MM.1S (cell line): Measurements from ENCODE around the gene LEO1.

ENCODE experiments used
- DNase-seq: peaks from one replicate; pipeline ENCODE4 v3.0.0-alpha.2; 2015
- H2AFZ ChIP-seq: fragments of 300-600 bp; sonication (generic); 2 replicates; pipeline ENCODE4 v1.6.0; 2016; ENCODE audit warnings: antibody characterized with exemption, low read length
- H3F3A ChIP-seq: fragments of 300-600 bp; sonication (generic); 2 replicates; pipeline ENCODE4 v1.6.1; 2016; ENCODE audit warnings: mild to moderate bottlenecking, antibody characterized with exemption, low read length, moderate library complexity, mixed read lengths; ENCODE audit not compliant: insufficient read depth
- H3K27ac ChIP-seq: fragments of 300-600 bp; sonication (generic); 2 replicates; pipeline ENCODE4 v1.5.1; 2016; ENCODE audit warnings: mild to moderate bottlenecking, low read length
- H3K27me3 ChIP-seq: fragments of 300-600 bp; sonication (generic); replicated peaks from 2 replicates; pipeline ENCODE4 v1.6.0; 2016; ENCODE audit warnings: low read length; ENCODE audit not compliant: insufficient read depth
- H3K36me3 ChIP-seq: fragments of 300-600 bp; sonication (generic); replicated peaks from 2 replicates; pipeline ENCODE4 v1.6.1; 2016; ENCODE audit warnings: mild to moderate bottlenecking, low read length, mixed read lengths; ENCODE audit not compliant: insufficient read depth
- H3K4me1 ChIP-seq: fragments of 300-600 bp; sonication (generic); 2 replicates; pipeline ENCODE4 v1.6.1; 2016; ENCODE audit warnings: low read length, mixed read lengths
- H3K4me2 ChIP-seq: fragments of 300-600 bp; sonication (generic); 2 replicates; pipeline ENCODE4 v1.6.0; 2016; ENCODE audit warnings: low read depth, low read length
- H3K4me3 ChIP-seq: fragments of 300-600 bp; sonication (generic); 2 replicates; pipeline ENCODE4 v1.5.1; 2016; ENCODE audit warnings: low read length, mixed read lengths
- H3K79me2 ChIP-seq: fragments of 300-600 bp; sonication (generic); 2 replicates; pipeline ENCODE4 v1.6.1; 2016; ENCODE audit warnings: mixed run types, low read length, mixed read lengths
- H3K9ac ChIP-seq: fragments of 300-600 bp; sonication (generic); 2 replicates; pipeline ENCODE4 v1.6.1; 2016; ENCODE audit warnings: low read length, mixed read lengths
- H3K9me2 ChIP-seq: fragments of 300-600 bp; sonication (generic); replicated peaks from 2 replicates; pipeline ENCODE4 v1.6.1; 2016; ENCODE audit warnings: mild to moderate bottlenecking, low read length, mixed read lengths; ENCODE audit not compliant: insufficient read depth
- H3K9me3 ChIP-seq: fragments of 300-600 bp; sonication (generic); replicated peaks from 2 replicates; pipeline ENCODE4 v1.6.1; 2016; ENCODE audit warnings: mild to moderate bottlenecking, low read length, mixed read lengths; ENCODE audit not compliant: insufficient read depth
- H4K20me1 ChIP-seq: fragments of 300-600 bp; sonication (generic); 2 replicates; pipeline ENCODE4 v1.6.1; 2016; ENCODE audit warnings: mild to moderate bottlenecking, low read length, moderate library complexity, mixed read lengths; ENCODE audit not compliant: insufficient read depth
- EZH2 ChIP-seq: fragments of 300-600 bp; sonication (generic); optimal IDR thresholded peaks from 2 replicates; pipeline ENCODE3; 2017; ENCODE audit warnings: low read depth, mild to moderate bottlenecking, antibody characterized with exemption, low read length, mixed read lengths
- EZH2phosphoT487 ChIP-seq: fragments of 300-600 bp; sonication (generic); IDR thresholded peaks from 2 replicates; pipeline ENCODE4 v1.6.1; 2018; ENCODE audit warnings: antibody characterized with exemption, low read length
- TF ChIP-seq, protein P1 (sequence below): fragments of 300-600 bp; sonication (generic); IDR thresholded peaks from 2 replicates; pipeline ENCODE4 v1.5.1; 2016; ENCODE audit warnings: antibody characterized with exemption, low read length, mixed read lengths

The LEO1 gene

DNA sequence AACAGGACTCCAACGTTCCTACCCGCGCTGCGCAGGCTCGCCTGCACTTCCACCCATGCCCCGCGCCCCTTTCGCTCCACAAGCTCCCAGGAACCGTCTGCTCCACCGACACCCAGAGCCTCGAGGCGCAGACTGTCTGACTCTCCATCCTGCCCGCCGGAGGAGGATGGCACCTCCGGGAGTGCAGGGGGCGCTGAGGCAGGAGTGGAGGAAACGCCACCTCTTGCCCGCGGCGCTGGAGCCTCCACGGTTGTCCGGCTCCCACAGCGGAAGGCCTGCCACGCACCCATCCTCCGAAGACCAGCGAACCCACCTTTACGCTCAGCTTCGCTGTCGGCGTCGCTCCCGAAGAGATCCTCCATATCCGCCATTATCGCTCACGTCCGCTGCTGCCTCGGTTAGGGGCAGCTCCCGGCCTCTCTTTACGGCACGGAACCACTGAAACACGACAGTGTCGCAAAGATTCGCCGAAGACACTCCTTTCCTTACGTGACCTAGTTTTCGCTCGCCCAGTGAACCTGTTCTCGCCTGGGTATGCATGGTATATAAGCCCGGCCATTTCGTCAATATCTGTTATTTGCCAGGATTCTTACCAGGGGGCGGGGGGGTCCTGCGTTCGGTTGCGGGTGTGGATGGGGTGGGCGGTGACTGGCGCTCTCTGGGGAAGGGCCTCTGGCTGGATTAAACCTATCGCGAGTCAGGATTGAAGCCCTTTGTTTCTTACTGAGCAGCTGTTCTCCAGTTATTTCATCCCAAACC is at the start of gene LEO1:
Gene LEO1 (minus strand): TSS at position 404 of the 759 bp plus-strand sequence. CDS start 33 bp downstream, at position 371.
- Histone ChIP-seq H3K4me1 (no peaks in the 10 kb centered on the region), H3K27ac (peak within 1 kb of the TSS; percentile 56; the same call in 1 of the 2 replicates), H3F3A (peaks cover 4% of the 10 kb centered on the region; the same call in 1 of the 2 replicates), H3K9ac (peak within 1 kb of the TSS; percentile 74), H3K4me2 (peak within 1 kb of the TSS; percentile 83), H3K9me2 (no peaks in the 10 kb centered on the region), H3K79me2 (peaks cover 50% of the 10 kb centered on the region), H2AFZ (peak within 1 kb of the TSS; percentile 89), H3K36me3 (no peaks in the 10 kb centered on the region), H3K9me3 (no peaks in the 10 kb centered on the region), H3K4me3 (peak within 1 kb of the TSS; percentile 98), H4K20me1 (no peaks in the 10 kb centered on the region), H3K27me3 (no peaks in the 10 kb centered on the region)
- peak; percentile 98 for DNase-seq
- no peak for TF ChIP-seq EZH2phosphoT487
- no peak for TF ChIP-seq EZH2
- TF ChIP-seq, protein P1, sequence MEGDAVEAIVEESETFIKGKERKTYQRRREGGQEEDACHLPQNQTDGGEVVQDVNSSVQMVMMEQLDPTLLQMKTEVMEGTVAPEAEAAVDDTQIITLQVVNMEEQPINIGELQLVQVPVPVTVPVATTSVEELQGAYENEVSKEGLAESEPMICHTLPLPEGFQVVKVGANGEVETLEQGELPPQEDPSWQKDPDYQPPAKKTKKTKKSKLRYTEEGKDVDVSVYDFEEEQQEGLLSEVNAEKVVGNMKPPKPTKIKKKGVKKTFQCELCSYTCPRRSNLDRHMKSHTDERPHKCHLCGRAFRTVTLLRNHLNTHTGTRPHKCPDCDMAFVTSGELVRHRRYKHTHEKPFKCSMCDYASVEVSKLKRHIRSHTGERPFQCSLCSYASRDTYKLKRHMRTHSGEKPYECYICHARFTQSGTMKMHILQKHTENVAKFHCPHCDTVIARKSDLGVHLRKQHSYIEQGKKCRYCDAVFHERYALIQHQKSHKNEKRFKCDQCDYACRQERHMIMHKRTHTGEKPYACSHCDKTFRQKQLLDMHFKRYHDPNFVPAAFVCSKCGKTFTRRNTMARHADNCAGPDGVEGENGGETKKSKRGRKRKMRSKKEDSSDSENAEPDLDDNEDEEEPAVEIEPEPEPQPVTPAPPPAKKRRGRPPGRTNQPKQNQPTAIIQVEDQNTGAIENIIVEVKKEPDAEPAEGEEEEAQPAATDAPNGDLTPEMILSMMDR: peak; percentile 46

DNA sequence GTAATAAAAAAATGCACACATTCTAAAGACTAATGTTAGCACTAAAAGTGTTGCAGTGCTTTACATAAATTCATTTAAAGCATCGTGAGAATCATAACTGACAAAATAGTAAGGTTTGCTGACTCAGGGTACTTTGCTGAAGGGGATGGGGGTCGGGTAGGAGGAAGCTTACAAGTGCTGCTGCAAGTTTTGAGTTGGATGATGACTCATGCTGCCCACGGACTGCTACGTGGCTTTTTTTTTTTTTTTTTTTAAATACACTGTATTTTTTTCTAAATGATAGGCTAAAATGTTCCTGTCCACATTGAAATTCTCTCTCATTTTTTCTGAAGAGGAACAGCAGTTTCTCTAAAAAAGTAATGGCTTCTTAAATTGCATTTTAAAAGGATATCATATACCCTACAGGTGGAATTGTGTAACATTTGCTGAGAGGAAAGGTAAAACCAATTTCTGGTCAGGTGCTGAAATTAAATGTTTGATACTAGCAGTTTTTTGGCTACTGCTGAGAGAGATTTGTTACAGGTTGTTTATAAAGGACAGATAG is 49.6 kb upstream of the LEO1 start:
- H3K9me3 ChIP-seq: no peaks in the 10 kb centered on the region
- peak; percentile 87 for DNase-seq
- H3K9me2 ChIP-seq: no peaks in the 10 kb centered on the region
- H3K79me2 ChIP-seq: peaks cover 66% of the 10 kb centered on the region
- peak overlapping the region; percentile 77; the same call in 1 of the 2 replicates for H3K27ac ChIP-seq
- no peak overlapping the region for H2AFZ ChIP-seq
- H3K4me3 ChIP-seq: peak overlapping the region; percentile 71
- no peaks in the 10 kb centered on the region for H3K27me3 ChIP-seq
- peaks cover 22% of the 10 kb centered on the region for H3F3A ChIP-seq
- peaks cover 3% of the 10 kb centered on the region; the same call in 1 of the 2 replicates for H4K20me1 ChIP-seq
- H3K9ac ChIP-seq: peak overlapping the region; percentile 81
- H3K4me1 ChIP-seq: peaks cover 8% of the 10 kb centered on the region
- H3K36me3 ChIP-seq: no peaks in the 10 kb centered on the region
- no peak for TF ChIP-seq EZH2
- TF ChIP-seq EZH2phosphoT487: no peak
- TF ChIP-seq, protein P1: 0 out of 2 replicates have a peak, but pooled peaks have one; percentile 6
- peak overlapping the region; percentile 78 for H3K4me2 ChIP-seq

DNA sequence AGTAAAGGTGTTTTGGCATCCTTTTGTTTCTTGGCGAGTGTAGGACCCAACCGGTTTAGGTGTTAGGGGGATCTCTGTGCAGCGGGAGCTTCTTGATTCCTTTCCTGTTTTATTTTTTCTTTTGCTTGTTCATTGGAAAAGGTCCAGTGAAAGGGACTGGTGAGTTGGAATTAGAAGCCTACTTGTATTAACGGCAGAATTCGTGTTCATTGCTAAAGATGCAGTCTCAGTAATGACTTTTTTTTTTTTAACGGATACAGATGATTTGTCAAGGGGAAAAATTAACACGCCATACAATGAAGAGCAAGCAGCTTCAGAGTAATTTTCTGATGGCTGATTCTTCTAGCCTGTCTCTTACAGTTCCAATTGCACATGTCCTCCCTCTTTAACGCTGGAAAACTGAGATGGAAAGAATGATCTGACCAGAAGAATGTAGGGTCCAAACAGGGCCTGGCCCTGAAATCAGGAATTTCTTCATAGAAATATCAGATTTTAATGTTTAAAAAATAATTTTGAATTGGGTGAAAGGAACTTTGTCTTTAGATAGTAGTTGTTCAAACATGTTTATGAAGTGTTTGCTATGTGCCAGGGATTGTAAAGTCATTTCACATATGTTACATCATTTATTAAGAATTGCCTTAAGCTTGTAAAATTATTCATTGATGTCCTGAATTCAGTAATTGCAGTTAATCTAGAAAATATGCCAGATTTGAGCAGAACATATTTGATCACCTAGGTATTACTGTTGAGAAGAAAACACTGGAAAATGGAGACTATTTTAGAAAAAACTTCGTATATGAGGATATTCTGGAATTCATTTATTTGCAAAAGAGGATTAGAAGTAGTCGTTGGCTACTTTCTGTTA is 48.9 kb upstream of the LEO1 start:
- Histone ChIP-seq H3F3A (peaks cover 22% of the 10 kb centered on the region), H3K4me2 (peak overlapping the region; percentile 78), H3K79me2 (peaks cover 59% of the 10 kb centered on the region), H3K9ac (peak overlapping the region; percentile 81), H3K27ac (peak overlapping the region; percentile 77), H3K27me3 (no peaks in the 10 kb centered on the region), H3K9me2 (no peaks in the 10 kb centered on the region), H3K9me3 (no peaks in the 10 kb centered on the region), H3K36me3 (no peaks in the 10 kb centered on the region), H4K20me1 (no peaks in the 10 kb centered on the region), H3K4me3 (peak overlapping the region; percentile 71), H2AFZ (peak overlapping the region; percentile 10), H3K4me1 (peaks cover 8% of the 10 kb centered on the region)
- TF ChIP-seq EZH2 (no peak), EZH2phosphoT487 (no peak)
- TF ChIP-seq, protein P1: no peak
- no peak for DNase-seq
